Measurements from ENCODE around the gene AGBL4. TPM values are rescaled to one million over a fixed set of nuclear protein-coding genes. Genes with fewer than 3 reads are reported as not detected.

Gene AGBL4
- total RNA-seq, 4 donors from 2014 or later = not detected

GRCh38 chr1:48771561-48771960 is 1252.2 kb downstream of the AGBL4 start:
- ATAC-seq (no peak), DNase-seq (no peak)
- Histone ChIP-seq H3K9me3 (no peaks in the 10 kb centered on the region), H3K27me3 (no peaks in the 10 kb centered on the region), H3K36me3 (no peaks in the 10 kb centered on the region), H3K27ac (no peak overlapping the region), H3K4me1 (peaks cover 17 to 28% of the 10 kb centered on the region in 2 donors), H3K4me3 (no peak overlapping the region)
- in situ Hi-C loops (cut with MboI; ENCODE audit: low sequenced_read_pairs in 4 of 4) = no loop called here
- TF ChIP-seq POLR2A (IDR thresholded peaks at IDR 0.05) = no peak
- TF ChIP-seq, protein P1, sequence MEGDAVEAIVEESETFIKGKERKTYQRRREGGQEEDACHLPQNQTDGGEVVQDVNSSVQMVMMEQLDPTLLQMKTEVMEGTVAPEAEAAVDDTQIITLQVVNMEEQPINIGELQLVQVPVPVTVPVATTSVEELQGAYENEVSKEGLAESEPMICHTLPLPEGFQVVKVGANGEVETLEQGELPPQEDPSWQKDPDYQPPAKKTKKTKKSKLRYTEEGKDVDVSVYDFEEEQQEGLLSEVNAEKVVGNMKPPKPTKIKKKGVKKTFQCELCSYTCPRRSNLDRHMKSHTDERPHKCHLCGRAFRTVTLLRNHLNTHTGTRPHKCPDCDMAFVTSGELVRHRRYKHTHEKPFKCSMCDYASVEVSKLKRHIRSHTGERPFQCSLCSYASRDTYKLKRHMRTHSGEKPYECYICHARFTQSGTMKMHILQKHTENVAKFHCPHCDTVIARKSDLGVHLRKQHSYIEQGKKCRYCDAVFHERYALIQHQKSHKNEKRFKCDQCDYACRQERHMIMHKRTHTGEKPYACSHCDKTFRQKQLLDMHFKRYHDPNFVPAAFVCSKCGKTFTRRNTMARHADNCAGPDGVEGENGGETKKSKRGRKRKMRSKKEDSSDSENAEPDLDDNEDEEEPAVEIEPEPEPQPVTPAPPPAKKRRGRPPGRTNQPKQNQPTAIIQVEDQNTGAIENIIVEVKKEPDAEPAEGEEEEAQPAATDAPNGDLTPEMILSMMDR (IDR thresholded peaks at IDR 0.05 in 4 of 5, conservative IDR thresholded peaks at IDR 0.05 in 1 of 5) = no peak
- intact Hi-C loops (cut with DNase I; ENCODE audit: low total_unique reads) = no loop called here

GRCh38 chr1:48767975-48768510 is 1255.7 kb downstream of the AGBL4 start:
- in situ Hi-C loops (cut with MboI; ENCODE audit: low sequenced_read_pairs in 4 of 4) = no loop called here
- H3K4me3 ChIP-seq = no peak overlapping the region
- intact Hi-C loops (cut with DNase I; ENCODE audit: low total_unique reads) = no loop called here
- ATAC-seq (no peak), DNase-seq (no peak)
- TF ChIP-seq POLR2A (IDR thresholded peaks at IDR 0.05) = no peak
- H3K9me3 ChIP-seq = no peaks in the 10 kb centered on the region
- H3K27me3 ChIP-seq = no peaks in the 10 kb centered on the region
- peaks cover 17 to 20% of the 10 kb centered on the region in 2 donors for H3K4me1 ChIP-seq
- H3K27ac ChIP-seq = no peak overlapping the region
- H3K36me3 ChIP-seq = no peaks in the 10 kb centered on the region

DNA sequence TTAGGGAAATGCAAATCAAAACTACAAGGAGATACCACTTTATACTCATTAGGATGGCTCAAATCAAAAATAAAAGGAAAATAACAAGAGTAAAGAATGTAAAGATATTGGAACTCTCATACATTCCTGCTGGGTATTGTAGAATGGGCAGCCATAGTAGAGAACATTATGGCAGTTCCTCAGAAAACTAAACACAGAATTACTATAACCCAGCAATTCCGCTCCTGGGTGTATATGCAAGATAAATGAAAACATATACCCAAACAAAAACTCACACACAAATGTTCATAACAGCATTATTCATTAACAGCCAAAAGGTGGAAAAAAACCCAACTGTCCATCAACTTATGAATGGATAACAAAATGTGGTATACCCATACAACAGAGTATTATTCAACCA is 1258.4 kb downstream of the AGBL4 start:
- in situ Hi-C loops (cut with MboI; ENCODE audit: low sequenced_read_pairs in 4 of 4) = no loop called here
- TF ChIP-seq, protein P1 (IDR thresholded peaks at IDR 0.05 in 4 of 5, conservative IDR thresholded peaks at IDR 0.05 in 1 of 5) = no peak
- TF ChIP-seq POLR2A (IDR thresholded peaks at IDR 0.05) = no peak
- Histone ChIP-seq H3K4me1 (peaks cover 0 to 6% of the 10 kb centered on the region in 2 donors), H3K27ac (no peak overlapping the region), H3K27me3 (no peaks in the 10 kb centered on the region), H3K4me3 (no peak overlapping the region), H3K9me3 (no peaks in the 10 kb centered on the region), H3K36me3 (no peaks in the 10 kb centered on the region)
- intact Hi-C loops (cut with DNase I; ENCODE audit: low total_unique reads) = no loop called here
- DNase-seq (no peak), ATAC-seq (no peak)

DNA sequence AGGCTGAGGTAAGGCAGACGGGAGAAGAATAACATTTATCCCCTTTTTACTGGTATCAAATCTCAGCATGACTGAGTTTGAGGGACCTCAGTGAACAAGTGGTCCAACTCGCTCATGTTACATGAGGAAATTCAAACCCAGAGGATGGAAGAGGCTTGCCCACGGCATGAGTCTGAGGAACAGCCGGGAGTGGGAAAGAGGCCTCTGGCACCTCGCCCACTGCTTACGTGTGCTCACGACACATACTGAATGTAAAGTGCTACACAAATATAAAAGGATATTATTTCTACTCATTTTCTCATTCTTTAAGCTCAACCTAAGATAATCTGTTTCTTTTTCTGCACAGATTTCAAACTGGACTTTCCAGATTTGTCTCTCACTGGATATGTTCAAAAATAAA is 1261.8 kb downstream of the AGBL4 start:
- DNase-seq (no peak), ATAC-seq (no peak)
- H3K27me3 ChIP-seq = no peaks in the 10 kb centered on the region
- no peak overlapping the region for H3K4me3 ChIP-seq
- H3K9me3 ChIP-seq = no peaks in the 10 kb centered on the region
- in situ Hi-C loops (cut with MboI; ENCODE audit: low sequenced_read_pairs in 4 of 4) = no loop called here
- no peaks in the 10 kb centered on the region for H3K4me1 ChIP-seq
- no peak for TF ChIP-seq POLR2A (IDR thresholded peaks at IDR 0.05)
- TF ChIP-seq, protein P1 (IDR thresholded peaks at IDR 0.05 in 4 of 5, conservative IDR thresholded peaks at IDR 0.05 in 1 of 5) = no peak
- intact Hi-C loops (cut with DNase I; ENCODE audit: low total_unique reads) = no loop called here
- H3K36me3 ChIP-seq = no peaks in the 10 kb centered on the region
- H3K27ac ChIP-seq = no peak overlapping the region

GRCh38 chr1:48761411-48761810 is 1262.3 kb downstream of the AGBL4 start:
- ATAC-seq (no peak), DNase-seq (no peak)
- Histone ChIP-seq H3K4me1 (no peaks in the 10 kb centered on the region), H3K9me3 (no peaks in the 10 kb centered on the region), H3K4me3 (no peak overlapping the region), H3K27ac (no peak overlapping the region), H3K27me3 (no peaks in the 10 kb centered on the region), H3K36me3 (no peaks in the 10 kb centered on the region)
- in situ Hi-C loops (cut with MboI; ENCODE audit: low sequenced_read_pairs in 4 of 4) = no loop called here
- no peak for TF ChIP-seq POLR2A (IDR thresholded peaks at IDR 0.05)
- TF ChIP-seq, protein P1 (IDR thresholded peaks at IDR 0.05 in 4 of 5, conservative IDR thresholded peaks at IDR 0.05 in 1 of 5) = no peak
- intact Hi-C loops (cut with DNase I; ENCODE audit: low total_unique reads) = no loop called here
